HepG2 (cell line): ENCODE data around the gene CCDC97. TPM values are rescaled to one million over a fixed set of nuclear protein-coding genes. Genes with fewer than 3 reads are reported as not detected.

Experiments
- ATAC-seq: fragments of 200-7000 bp; cut with Tn5 transposase; 3 replicates; pipeline ENCODE4 v1.9.1; 2020; ENCODE audit warnings: mild to moderate bottlenecking, moderate library complexity
- BruUV-seq: library from RNA; stranded (reverse); fragments of 400-500 nt; replicated peaks from 2 replicates; lab custom pipeline; 2021; lab: Mats Ljungman, UMichigan
- CTCF ChIA-PET: fragments of 300-600 bp; formaldehyde crosslinking; extraction: SDS; loops from one replicate; lab custom pipeline; 2021; ENCODE audit warnings: low total read pairs, inconsistent platforms, low intra/inter-chr PET ratio; lab: Yijun Ruan, JAX
- POLR2A ChIA-PET: fragments of 350-600 bp; sonication (Branson Sonifier 250); formaldehyde crosslinking; loops from one replicate; lab custom pipeline; 2020; ENCODE audit warnings: antibody characterized with exemption, inconsistent platforms; lab: Yijun Ruan, JAX
- DNase-seq: peaks from one replicate; pipeline ENCODE4 v3.0.0-alpha.2; 2015; ENCODE audit warnings: low spot score
- FAIRE-seq: peaks from 3 replicates; lab custom pipeline; 2011; peaks lifted over from hg19 to GRCh38; lab: Jason Lieb, UNC
- H2AFZ ChIP-seq: one replicate; pipeline ENCODE4 v1.6.1; 2011; ENCODE audit warnings: low read length, inconsistent platforms
- H3K27ac ChIP-seq: fragments of 300-600 bp; 3 replicates; pipeline ENCODE4 v1.8.0; 2011; ENCODE audit warnings: mixed run types, mild to moderate bottlenecking, mixed read lengths, low read length, inconsistent platforms; ENCODE audit not compliant: insufficient read depth; ENCODE audit errors: extremely low read length
- H3K27me3 ChIP-seq, 2 experiments: fragments of 200-600 bp in 1 of 2; 2 replicates in 1 of 2; 3 replicates in 1 of 2; pipeline versions ENCODE4 v1.6.0 to v1.8.0; 2011; ENCODE audit warnings: low read length in 2 of 2, mild to moderate bottlenecking in 2 of 2, moderate library complexity in 2 of 2, inconsistent platforms in 1 of 2; ENCODE audit not compliant: insufficient read depth in 2 of 2, control insufficient read depth in 1 of 2
- H3K36me3 ChIP-seq, 2 experiments: fragments of 200-600 bp in 1 of 2; replicated peaks in 1 of 2; 2 replicates in 1 of 2; 3 replicates in 1 of 2; pipeline versions ENCODE4 v1.5.1 to v1.8.0; 2011; ENCODE audit warnings: low read length in 2 of 2, inconsistent platforms in 1 of 2; ENCODE audit not compliant: insufficient read depth in 2 of 2, control insufficient read depth in 1 of 2
- H3K4me1 ChIP-seq: 2 replicates; pipeline ENCODE4 v1.5.1; 2012; ENCODE audit warnings: low read length, inconsistent platforms; ENCODE audit not compliant: insufficient read depth
- H3K4me2 ChIP-seq: 2 replicates; pipeline ENCODE4 v1.6.0; 2011; ENCODE audit warnings: low read depth, low read length, inconsistent platforms
- H3K4me3 ChIP-seq, 3 experiments: fragments of 200-600 bp in 1 of 3; sonication (generic), shearing (Covaris generic) in 1 of 3; replicated peaks in 1 of 3; 2 replicates each; pipeline ENCODE4 v1.5.1; 2011 to 2016; ENCODE audit warnings: low read length in 3 of 3, inconsistent platforms in 2 of 3, low read depth in 2 of 3, mild to moderate bottlenecking in 2 of 3, control low read depth in 1 of 3, mixed read lengths in 1 of 3; ENCODE audit not compliant: insufficient read depth in 1 of 3
- H3K79me2 ChIP-seq: one replicate; pipeline ENCODE4 v1.6.1; 2011; ENCODE audit warnings: low read length, inconsistent platforms; ENCODE audit not compliant: insufficient read depth
- H3K9ac ChIP-seq: 2 replicates; pipeline ENCODE4 v1.6.0; 2011; ENCODE audit warnings: mild to moderate bottlenecking, low read depth, low read length, inconsistent platforms; ENCODE audit not compliant: insufficient read depth
- H3K9me3 ChIP-seq: 2 replicates; pipeline ENCODE4 v1.5.1; 2012; ENCODE audit warnings: mild to moderate bottlenecking, low read length
- H4K20me1 ChIP-seq: 2 replicates; pipeline ENCODE4 v1.6.0; 2011; ENCODE audit warnings: inconsistent platforms, mild to moderate bottlenecking, low read length, moderate library complexity; ENCODE audit not compliant: insufficient read depth
- HNRNPLL ChIP-seq: fragments of 200-400 bp; formaldehyde crosslinking; IDR thresholded peaks from 2 replicates; pipeline ENCODE4 v1.6.1; 2017; ENCODE audit warnings: mild to moderate bottlenecking, low read depth, low read length; ENCODE audit not compliant: poor library complexity, severe bottlenecking
- NR2F2 ChIP-seq: IDR thresholded peaks from 2 replicates; pipeline ENCODE4 v1.6.1; 2012; ENCODE audit warnings: low read depth, inconsistent platforms, borderline replicate concordance
- POLR2A ChIP-seq, 2 experiments: IDR thresholded peaks; 2 replicates each; pipeline ENCODE4 v1.6.1; 2011; ENCODE audit warnings: low read depth in 2 of 2, low read length in 2 of 2, mild to moderate bottlenecking in 1 of 2, moderate library complexity in 1 of 2; ENCODE audit not compliant: insufficient read depth in 1 of 2
- RBM22 ChIP-seq: fragments of 200-400 bp; formaldehyde crosslinking; optimal IDR thresholded peaks from 2 replicates; pipeline ENCODE3; 2017; ENCODE audit warnings: mild to moderate bottlenecking, low read length, moderate library complexity
- ZNF142 ChIP-seq: sonication (generic); formaldehyde crosslinking; IDR thresholded peaks from 2 replicates; pipeline ENCODE4 v1.4.0; 2020; ENCODE audit warnings: missing genetic modification reagents
- ZNF274 ChIP-seq: sonication (generic); formaldehyde crosslinking; IDR thresholded peaks from 2 replicates; pipeline ENCODE4 v1.5.1; 2020; ENCODE audit warnings: mild to moderate bottlenecking, missing genetic modification reagents
- ZNF552 ChIP-seq: sonication (generic); formaldehyde crosslinking; IDR thresholded peaks from 2 replicates; pipeline ENCODE4 v1.9.0; 2022; ENCODE audit warnings: missing genetic modification reagents, mild to moderate bottlenecking, borderline replicate concordance
- WGBS: methylation state at CpG from one replicate; pipeline ENCODE4 v1.1.6; 2017; ENCODE audit warnings: low lambda C conversion rate; 5-methylcytosine and 5-hydroxymethylcytosine counted together
- in situ Hi-C: cut with HindIII; loops from 2 replicates; pipeline ENCODE4 v1.10.0; 2017; ENCODE audit warnings: low pct_unique_long_range_greater_than_20kb; ENCODE audit not compliant: extremely low pct_ligation_motif_present
- intact Hi-C: fragments of 100-400 bp; cut with micrococcal nuclease; formaldehyde crosslinking; loops from one replicate; pipeline ENCODE4 v1.10.0; 2022; ENCODE audit not compliant: unreplicated experiment
- polyA plus RNA-seq, 8 experiments: library from polyadenylated mRNA; depleted of rRNA in 3 of 8; stranded (reverse) in 7 of 8; unstranded in 1 of 8; fragments of >200 nt; fragmentation: Illumina TruSeq in 4 of 8; extraction: Trizol in 4 of 8; gene quantifications; 2 replicates each; pipeline versions ENCODE4 v1.2.1 to v1.2.3, GENCODE V29; 2011 to 2016; ENCODE audit warnings: low read depth in 4 of 8, missing spikeins in 1 of 8, mixed read lengths in 1 of 8; ENCODE audit not compliant: insufficient read depth in 1 of 8
- total RNA-seq, 5 experiments: library from RNA; depleted of rRNA; stranded (reverse); fragments of >200 nt; fragmentation: Illumina TruSeq; extraction: Trizol; gene quantifications; 2 replicates each; pipeline ENCODE4 v1.2.3, GENCODE V29; 2016; ENCODE audit warnings: low read depth in 1 of 5

CCDC97 gene
- total and polyA plus RNA-seq, 2 of the 13 experiments (the other 11 are each of a cell fraction or from before 2014, with no cell fraction given), result 6.2 to 7.3 TPM

GRCh38 chr19:41318696-41319499 lies 8.9 kb downstream of the CCDC97 start:
- Histone ChIP-seq H2AFZ (no peak overlapping the region), H3K9ac (no peak overlapping the region), H4K20me1 (no peaks in the 10 kb centered on the region), H3K4me3 (no peak overlapping the region), H3K36me3 (peaks cover 14 to 37% of the 10 kb centered on the region in 2 experiments; a peak in 4 of 5 replicates), H3K4me1 (peaks cover 42% of the 10 kb centered on the region), H3K27ac (no peak overlapping the region), H3K4me2 (no peak overlapping the region), H3K27me3 (no peaks in the 10 kb centered on the region), H3K9me3 (no peaks in the 10 kb centered on the region), H3K79me2 (no peaks in the 10 kb centered on the region)
- 93% methylated on average over 9 of the region's 19 CpGs for WGBS
- TF ChIP-seq POLR2A (IDR thresholded peaks at IDR 0.05; ENCODE audit: insufficient read depth in 1 of 2, low read depth in 2 of 2, low read length in 2 of 2), result peak in 1 of 2 experiments; percentile 38; a peak in 1 of 4 replicates
- TF ChIP-seq ZNF142 (CRISPR knock-in tag), result no peak
- no peak for TF ChIP-seq ZNF552 (CRISPR knock-in tag)
- no peak for TF ChIP-seq ZNF274 (CRISPR knock-in tag)
- TF ChIP-seq NR2F2, result no peak
- TF ChIP-seq HNRNPLL, result no peak
- peak; percentile 90 for TF ChIP-seq RBM22
- no peak for FAIRE-seq
- no peak for DNase-seq
- ChIA-PET POLR2A (interaction anchor here (0.6 kb wide), 1 partner anchor 37 kb away, joined by 3 read pairs; no protein-coding TSS in a partner anchor), CTCF (no interaction called here)
- in situ Hi-C loops, result no loop called here
- intact Hi-C loops, result no loop called here
- no peak for ATAC-seq
- no TSS peak for BruUV-seq
